Keratinocyte (primary cell): Measurements from ENCODE around the gene SCAP. TPM values are rescaled to one million over a fixed set of nuclear protein-coding genes. Genes with fewer than 3 reads are reported as not detected.

Experiments used
- DNase-seq: peaks from one replicate; pipeline ENCODE4 v3.0.0-alpha.2; 2011; ENCODE audit warnings: low read depth, missing footprints, low spot score
- FAIRE-seq: peaks from 2 replicates; lab custom pipeline; 2011; peaks lifted over from hg19 to GRCh38; lab: Jason Lieb, UNC
- H2AFZ ChIP-seq: 2 replicates; pipeline ENCODE4 v1.6.0; 2012; ENCODE audit warnings: low read length, control low read depth, inconsistent platforms; ENCODE audit not compliant: control insufficient read depth
- H3K27ac ChIP-seq: 2 replicates; pipeline ENCODE4 v1.5.1; 2011; ENCODE audit warnings: low read length; ENCODE audit not compliant: control insufficient read depth, insufficient read depth
- H3K27me3 ChIP-seq: 3 replicates; pipeline ENCODE4 v1.6.0; 2011; ENCODE audit warnings: low read length; ENCODE audit not compliant: control insufficient read depth, insufficient read depth; ENCODE audit errors: extremely low read depth
- H3K36me3 ChIP-seq, 2 experiments: 2 replicates in 1 of 2; 3 replicates in 1 of 2; pipeline ENCODE4 v1.5.1; 2011; ENCODE audit warnings: low read length in 2 of 2, mild to moderate bottlenecking in 1 of 2; ENCODE audit not compliant: control insufficient read depth in 2 of 2, insufficient read depth in 2 of 2; ENCODE audit errors: extremely low read depth in 1 of 2
- H3K4me1 ChIP-seq: 3 replicates; pipeline ENCODE4 v1.5.1; 2011; ENCODE audit warnings: low read length; ENCODE audit not compliant: control insufficient read depth, insufficient read depth; ENCODE audit errors: extremely low read depth
- H3K4me2 ChIP-seq: 3 replicates; pipeline ENCODE4 v1.6.0; 2011; ENCODE audit warnings: low read depth, low read length; ENCODE audit not compliant: control insufficient read depth, insufficient read depth; ENCODE audit errors: extremely low read depth
- H3K4me3 ChIP-seq, 3 experiments: fragments of 200-600 bp in 1 of 3; sonication (generic) in 1 of 3; 2 replicates in 2 of 3; 3 replicates in 1 of 3; pipeline ENCODE4 v1.5.1; 2011 to 2016; ENCODE audit warnings: low read length in 3 of 3, mild to moderate bottlenecking in 3 of 3, control low read depth in 2 of 3, inconsistent platforms in 1 of 3, low read depth in 1 of 3, mixed read lengths in 1 of 3, mixed run types in 1 of 3, moderate library complexity in 1 of 3; ENCODE audit not compliant: control insufficient read depth in 2 of 3, insufficient read depth in 2 of 3; ENCODE audit errors: extremely low read depth in 1 of 3
- H3K79me2 ChIP-seq: 2 replicates; pipeline ENCODE4 v1.6.0; 2012; ENCODE audit warnings: low read length; ENCODE audit not compliant: control insufficient read depth, insufficient read depth
- H3K9ac ChIP-seq: 3 replicates; pipeline ENCODE4 v1.6.0; 2011; ENCODE audit warnings: low read length; ENCODE audit not compliant: control insufficient read depth, insufficient read depth; ENCODE audit errors: extremely low read depth
- H3K9me1 ChIP-seq: 3 replicates; pipeline ENCODE4 v1.6.0; 2011; ENCODE audit warnings: low read length; ENCODE audit not compliant: control insufficient read depth, insufficient read depth; ENCODE audit errors: extremely low read depth
- H3K9me3 ChIP-seq: 2 replicates; pipeline ENCODE4 v1.5.1; 2012; ENCODE audit warnings: low read depth, low read length; ENCODE audit not compliant: control insufficient read depth
- H4K20me1 ChIP-seq: 3 replicates; pipeline ENCODE4 v1.6.0; 2011; ENCODE audit warnings: low read length; ENCODE audit not compliant: control insufficient read depth, insufficient read depth; ENCODE audit errors: extremely low read depth
- EZH2 ChIP-seq: IDR thresholded peaks from one replicate; pipeline ENCODE4 v1.6.1; 2012; ENCODE audit warnings: inconsistent platforms, mild to moderate bottlenecking, low read length, moderate library complexity
- dilution Hi-C: fragments of 300-500 bp; cut with MboI; formaldehyde crosslinking; loops from one replicate; pipeline ENCODE4 v1.7.0; 2020; ENCODE audit warnings: low sequenced_read_pairs; ENCODE audit not compliant: extremely low pct_ligation_motif_present
- polyA plus RNA-seq, 5 experiments: library from polyadenylated mRNA; depleted of rRNA in 3 of 5; stranded (reverse) in 3 of 5; stranded (forward) in 1 of 5; unstranded in 1 of 5; fragments of >200 nt; gene quantifications; 1 replicate in 1 of 5; 2 replicates in 3 of 5; 3 replicates in 1 of 5; pipeline versions ENCODE4 v1.2.1 to v1.2.3, GENCODE V29; 2011 to 2012; ENCODE audit warnings: missing spikeins in 2 of 5, low read depth in 1 of 5, low replicate concordance in 1 of 5
- TF ChIP-seq, protein P1 (sequence below), 3 experiments: IDR thresholded peaks in 1 of 3; conservative IDR thresholded peaks in 1 of 3; optimal IDR thresholded peaks in 1 of 3; 2 replicates in 2 of 3; 3 replicates in 1 of 3; pipeline versions ENCODE3 to v1.5.1; 2011; ENCODE audit warnings: low read length in 3 of 3, mild to moderate bottlenecking in 3 of 3, moderate library complexity in 2 of 3, control low read depth in 1 of 3, inconsistent platforms in 1 of 3; ENCODE audit not compliant: insufficient read depth in 2 of 3; ENCODE audit errors: extremely low read depth in 1 of 3

Gene SCAP
- polyA plus RNA-seq, 1 donor (not counting 4 experiments of a cell fraction or from before 2014, with no cell fraction given): 17.7 TPM

- Histone ChIP-seq H3K9ac (peak overlapping the region; percentile 33), H3K27me3 (no peaks in the 10 kb centered on the region), H3K27ac (peak overlapping the region; percentile 36), H3K4me1 (peaks cover 14% of the 10 kb centered on the region), H3K36me3 (peaks cover 15 to 33% of the 10 kb centered on the region in 2 experiments), H3K4me3 (no peak overlapping the region), H3K9me3 (no peaks in the 10 kb centered on the region), H3K79me2 (peaks cover 7% of the 10 kb centered on the region), H3K9me1 (peaks cover 2% of the 10 kb centered on the region), H2AFZ (no peak overlapping the region), H4K20me1 (peaks cover 6% of the 10 kb centered on the region), H3K4me2 (peak overlapping the region; percentile 27)
- no peak for TF ChIP-seq EZH2
- DNase-seq (peak; percentile 23), FAIRE-seq (no peak)
- dilution Hi-C loops: no loop called here
Measured at GRCh38 chr3:47405820-47406761, 69.7 kb downstream of the SCAP start.

DNA sequence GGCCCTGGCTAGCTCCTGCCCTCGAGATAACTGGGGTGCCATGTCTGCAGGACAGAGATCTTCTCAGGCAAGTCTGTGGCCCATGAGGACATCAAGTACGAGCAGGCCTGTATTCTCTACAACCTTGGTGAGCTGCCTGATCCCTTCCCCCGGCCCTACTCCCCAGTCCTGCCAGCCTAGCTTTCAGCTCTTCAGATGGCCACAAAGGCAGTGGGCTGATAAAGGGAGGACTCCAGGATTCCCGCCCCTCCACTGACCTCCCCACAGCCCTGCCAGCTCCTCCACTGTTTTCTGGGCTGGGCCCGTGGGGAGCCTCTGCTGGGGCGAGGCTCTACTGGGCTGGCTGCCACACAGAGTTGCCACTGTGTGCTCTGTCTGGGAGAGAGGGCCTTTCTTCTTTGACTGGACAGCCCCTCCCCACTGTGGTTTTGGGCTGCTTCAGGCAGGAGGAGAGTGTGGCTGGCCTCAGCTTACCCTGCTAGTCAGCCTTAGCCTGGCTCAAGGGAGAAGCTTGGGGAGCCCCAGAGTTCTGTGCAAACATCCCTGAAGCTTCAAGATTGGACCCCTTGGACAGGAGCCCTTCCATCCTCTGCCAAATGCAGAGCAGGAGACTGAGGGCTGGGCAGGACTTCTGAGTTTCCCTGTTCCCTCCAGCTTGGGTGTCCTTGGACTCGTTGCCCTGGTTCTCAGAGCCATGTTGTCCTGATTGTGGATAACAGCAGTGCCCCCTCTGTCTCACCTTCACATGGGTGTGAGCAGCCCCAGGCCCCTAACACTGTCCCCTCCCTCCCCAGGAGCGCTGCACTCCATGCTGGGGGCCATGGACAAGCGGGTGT is 70.6 kb downstream of the SCAP start:
- H3K27me3 ChIP-seq: no peaks in the 10 kb centered on the region
- FAIRE-seq (no peak), DNase-seq (no peak)
- H3K27ac ChIP-seq: no peak overlapping the region
- H3K4me1 ChIP-seq: peaks cover 15% of the 10 kb centered on the region
- no peaks in the 10 kb centered on the region for H3K9me3 ChIP-seq
- H4K20me1 ChIP-seq: peaks cover 6% of the 10 kb centered on the region
- peaks cover 15 to 33% of the 10 kb centered on the region in 2 experiments for H3K36me3 ChIP-seq
- H3K4me2 ChIP-seq: no peak overlapping the region
- no peak overlapping the region for H3K9ac ChIP-seq
- H3K79me2 ChIP-seq: peaks cover 10% of the 10 kb centered on the region
- H2AFZ ChIP-seq: no peak overlapping the region
- no peak for TF ChIP-seq EZH2
- TF ChIP-seq, protein P1, sequence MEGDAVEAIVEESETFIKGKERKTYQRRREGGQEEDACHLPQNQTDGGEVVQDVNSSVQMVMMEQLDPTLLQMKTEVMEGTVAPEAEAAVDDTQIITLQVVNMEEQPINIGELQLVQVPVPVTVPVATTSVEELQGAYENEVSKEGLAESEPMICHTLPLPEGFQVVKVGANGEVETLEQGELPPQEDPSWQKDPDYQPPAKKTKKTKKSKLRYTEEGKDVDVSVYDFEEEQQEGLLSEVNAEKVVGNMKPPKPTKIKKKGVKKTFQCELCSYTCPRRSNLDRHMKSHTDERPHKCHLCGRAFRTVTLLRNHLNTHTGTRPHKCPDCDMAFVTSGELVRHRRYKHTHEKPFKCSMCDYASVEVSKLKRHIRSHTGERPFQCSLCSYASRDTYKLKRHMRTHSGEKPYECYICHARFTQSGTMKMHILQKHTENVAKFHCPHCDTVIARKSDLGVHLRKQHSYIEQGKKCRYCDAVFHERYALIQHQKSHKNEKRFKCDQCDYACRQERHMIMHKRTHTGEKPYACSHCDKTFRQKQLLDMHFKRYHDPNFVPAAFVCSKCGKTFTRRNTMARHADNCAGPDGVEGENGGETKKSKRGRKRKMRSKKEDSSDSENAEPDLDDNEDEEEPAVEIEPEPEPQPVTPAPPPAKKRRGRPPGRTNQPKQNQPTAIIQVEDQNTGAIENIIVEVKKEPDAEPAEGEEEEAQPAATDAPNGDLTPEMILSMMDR (optimal IDR thresholded peaks at IDR 0.05 in 1 of 3, IDR thresholded peaks at IDR 0.05 in 1 of 3, conservative IDR thresholded peaks at IDR 0.05 in 1 of 3; ENCODE audit: extremely low read depth in 1 of 3, insufficient read depth in 2 of 3, low read length in 3 of 3): no peak
- dilution Hi-C loops: no loop called here
- H3K4me3 ChIP-seq: no peak overlapping the region
- peaks cover 2% of the 10 kb centered on the region for H3K9me1 ChIP-seq
